NCI-H187 (cell line): Measurements from ENCODE around the gene RPS6KA2.

Experiments
- DNase-seq, 2 experiments: peaks; one replicate each; lab custom pipeline; 2025; lab: John Stamatoyannopoulos, UW

The RPS6KA2 gene

DNA sequence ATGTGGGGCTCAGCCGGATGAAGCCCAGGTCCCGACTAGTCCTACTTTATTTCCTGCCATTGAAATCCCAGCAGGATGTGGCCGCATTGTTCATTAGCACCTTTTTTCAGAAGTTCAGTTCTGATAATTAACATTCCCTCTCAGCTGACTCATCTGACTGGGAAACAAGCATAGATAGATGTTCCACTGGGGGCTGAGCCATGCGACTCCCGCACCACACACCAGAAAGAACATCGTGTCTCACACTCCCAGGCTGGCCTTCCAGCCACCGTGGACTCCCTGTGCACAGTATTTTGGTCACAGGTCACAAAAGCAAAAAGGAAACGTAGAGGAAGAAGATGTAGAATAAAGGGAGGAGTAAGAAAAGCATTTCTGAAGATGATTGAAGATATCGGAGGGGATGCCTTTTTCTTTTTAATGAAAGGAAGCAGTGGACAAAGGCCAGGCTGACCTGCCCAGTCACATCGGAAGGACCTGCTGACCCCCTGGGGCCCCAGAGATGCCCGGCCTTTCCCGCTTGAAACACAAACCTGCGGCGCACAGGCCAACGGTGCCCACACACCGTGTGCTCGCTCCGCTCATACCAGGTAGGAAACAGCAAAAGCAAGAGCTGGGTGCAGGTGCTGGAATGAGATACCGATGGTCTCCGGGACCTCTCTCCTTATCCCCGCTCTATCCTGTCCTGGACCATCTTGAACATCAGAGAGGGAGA is 11.8 kb downstream of the RPS6KA2 start:
- DNase-seq, result no peak

DNA sequence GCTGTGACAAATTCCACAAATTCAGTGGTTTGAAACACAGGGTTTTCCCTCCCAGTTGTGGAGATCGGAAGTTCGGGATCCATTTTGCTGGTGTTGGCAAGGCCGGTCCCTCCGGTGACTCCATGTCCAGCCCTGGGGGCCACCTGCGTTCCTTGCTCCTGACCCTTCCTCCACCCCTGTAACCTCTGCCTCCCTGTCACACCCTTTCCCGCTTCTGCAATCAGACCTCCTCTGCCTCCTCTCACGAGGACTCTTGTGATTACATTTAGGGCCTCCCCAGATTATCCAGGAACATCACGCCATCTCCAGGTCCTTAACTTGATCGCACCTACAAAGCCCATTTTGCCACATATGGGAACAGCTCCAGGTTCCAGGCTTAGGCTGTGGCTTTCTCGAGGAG is 12.5 kb downstream of the RPS6KA2 start:
- no peak for DNase-seq

DNA sequence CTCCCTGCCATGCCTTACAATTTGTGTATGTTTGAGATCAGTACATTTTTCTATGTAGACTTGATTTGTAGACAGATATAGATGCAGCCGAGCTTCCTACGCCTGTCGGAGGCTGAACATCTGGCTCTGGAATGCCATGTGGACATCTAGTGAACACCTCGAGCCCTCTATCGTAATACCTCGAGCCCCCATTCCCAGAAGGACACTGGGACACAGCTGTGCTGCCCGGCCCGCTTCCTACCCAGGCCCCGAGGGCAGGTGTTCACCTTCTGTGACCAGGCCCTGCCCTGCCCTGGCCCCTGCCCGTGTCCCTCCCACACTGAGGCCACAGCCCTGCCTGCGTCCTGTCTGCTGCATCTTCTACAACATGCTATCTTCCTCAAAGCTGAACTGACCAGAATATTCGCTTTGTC is 12.9 kb downstream of the RPS6KA2 start:
- no peak for DNase-seq

DNA sequence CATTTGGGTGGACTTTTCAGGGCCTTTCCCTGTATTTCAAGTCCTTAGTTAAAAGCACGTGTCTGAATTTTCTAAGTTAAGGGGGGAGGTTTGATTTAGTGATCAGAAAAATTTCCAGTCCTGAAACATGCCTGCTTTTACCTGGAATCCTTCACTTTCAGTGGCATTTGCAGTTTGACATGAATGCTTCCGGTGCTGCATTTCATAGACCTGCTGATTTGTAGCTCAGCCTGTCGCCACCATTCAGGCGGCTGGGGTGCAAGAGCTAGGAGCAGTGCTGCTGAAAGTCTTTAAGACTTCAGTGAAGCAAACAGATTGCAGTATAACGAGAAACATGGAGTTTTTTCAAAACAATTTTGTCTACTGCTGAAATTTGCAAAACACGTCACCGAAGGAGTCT is 14.0 kb downstream of the RPS6KA2 start:
- DNase-seq, result no peak

DNA sequence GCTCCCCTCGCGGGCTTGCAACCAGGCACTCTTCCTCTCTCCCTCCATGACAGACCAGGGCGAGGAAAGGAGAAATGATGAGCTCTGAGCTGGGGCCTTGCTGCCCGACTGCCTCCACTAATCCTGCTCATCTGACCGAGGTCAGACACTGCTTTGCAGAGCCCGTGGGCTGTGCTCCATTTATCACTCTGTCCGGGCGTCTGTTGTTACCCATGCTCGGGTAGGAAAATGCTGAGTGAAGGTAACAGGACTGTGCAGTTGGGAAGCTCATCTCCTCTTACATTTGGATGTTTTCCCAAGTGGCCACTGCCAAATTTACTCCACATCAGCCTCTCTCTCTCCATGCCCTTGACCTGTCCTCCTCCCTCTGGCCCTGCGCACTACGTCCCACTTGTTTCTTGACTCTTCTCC is 14.6 kb downstream of the RPS6KA2 start:
- DNase-seq, result no peak

DNA sequence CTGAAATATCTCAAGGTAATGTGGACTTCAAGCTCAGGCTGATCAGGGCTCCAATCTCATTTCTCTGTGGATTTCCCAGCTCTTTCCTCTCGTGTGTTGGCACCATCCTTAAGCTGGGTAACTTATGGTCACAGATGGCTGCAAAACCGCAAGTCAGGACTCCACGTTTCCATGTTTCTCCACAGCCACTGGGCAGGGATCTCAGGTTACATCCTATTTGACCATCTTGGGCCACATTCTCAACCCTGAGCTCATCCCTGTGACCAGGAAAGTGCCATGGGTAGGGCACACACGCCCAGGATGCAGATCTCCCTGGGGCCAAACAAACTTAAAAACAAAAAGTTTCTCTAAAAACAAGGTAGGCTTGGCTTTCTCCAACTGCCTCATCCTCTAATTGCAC is 15.4 kb downstream of the RPS6KA2 start:
- DNase-seq, result no peak

DNA sequence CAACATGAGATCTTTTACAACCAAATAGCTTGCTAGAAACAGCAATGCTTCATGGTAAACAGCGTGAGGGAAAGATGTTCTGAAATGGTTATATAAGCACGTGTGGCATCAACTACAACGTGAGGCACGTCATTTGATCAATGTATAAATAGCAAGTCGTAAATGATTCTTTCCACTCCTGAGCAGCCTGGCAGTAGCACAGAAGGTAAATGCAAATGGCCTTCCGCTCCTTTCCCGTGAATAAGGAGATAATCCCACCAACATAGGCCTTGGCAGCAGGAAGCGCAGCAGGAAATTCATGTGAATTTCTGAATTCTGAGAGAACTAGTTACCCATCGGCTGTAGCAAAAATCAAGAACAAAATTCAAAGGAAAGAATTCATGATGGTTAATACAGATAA is 17.0 kb downstream of the RPS6KA2 start:
- no peak for DNase-seq

DNA sequence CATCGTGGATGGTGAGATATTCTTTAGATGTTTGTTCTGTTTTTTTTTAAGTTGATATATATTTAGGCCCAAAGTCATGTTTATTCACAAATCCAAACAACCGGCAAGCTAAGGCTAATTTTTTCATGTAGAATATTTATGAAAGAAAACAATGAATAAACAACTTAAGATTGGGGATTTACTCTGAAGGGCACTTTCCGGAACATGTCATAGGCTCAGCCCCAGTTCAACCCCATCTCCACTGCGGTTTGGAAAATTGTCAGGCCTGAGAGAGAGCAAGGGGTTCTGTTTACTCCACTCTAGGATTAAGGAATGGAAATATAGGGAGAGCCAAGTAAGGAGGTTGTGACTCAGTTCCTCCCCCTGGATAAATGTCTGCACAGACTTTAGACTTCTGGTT is 18.3 kb downstream of the RPS6KA2 start:
- no peak for DNase-seq

DNA sequence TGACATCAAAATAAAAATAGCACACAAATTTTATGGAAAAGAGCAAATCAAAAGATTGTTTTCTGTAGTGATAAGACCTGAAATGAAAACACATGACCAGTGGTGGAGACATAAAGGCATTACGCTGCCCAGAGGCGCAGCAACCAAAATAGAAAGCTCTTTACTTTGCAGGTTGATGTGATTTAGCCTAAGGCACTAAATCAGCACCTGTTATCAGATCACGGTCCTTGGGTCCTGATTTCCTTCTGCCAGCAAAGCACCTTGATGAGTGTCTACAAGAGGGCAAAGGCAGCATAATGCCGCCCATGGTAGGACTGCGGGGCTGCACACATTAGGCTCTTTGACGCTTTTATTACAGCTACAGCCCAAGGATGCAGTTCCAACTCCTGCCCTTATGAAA is 21.3 kb downstream of the RPS6KA2 start:
- no peak for DNase-seq

DNA sequence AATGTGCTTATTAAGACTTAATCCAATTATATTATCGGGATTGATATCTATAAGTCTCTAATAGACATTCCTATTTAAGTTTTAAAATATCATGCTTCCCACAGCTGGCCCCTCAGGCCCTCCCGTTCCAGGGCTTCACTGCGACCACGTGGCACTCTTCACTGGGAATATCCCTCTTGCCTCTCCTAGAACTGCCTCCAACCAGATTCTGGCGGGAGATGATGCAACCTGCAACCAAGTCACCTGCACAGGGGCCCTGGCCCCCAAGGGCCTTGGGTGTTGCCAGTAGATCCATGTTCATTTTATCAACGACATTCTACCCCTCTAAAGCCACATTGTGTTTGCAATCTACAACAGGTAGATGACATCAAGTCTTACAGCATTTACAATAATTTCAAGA is 22.1 kb downstream of the RPS6KA2 start:
- DNase-seq, result no peak

DNA sequence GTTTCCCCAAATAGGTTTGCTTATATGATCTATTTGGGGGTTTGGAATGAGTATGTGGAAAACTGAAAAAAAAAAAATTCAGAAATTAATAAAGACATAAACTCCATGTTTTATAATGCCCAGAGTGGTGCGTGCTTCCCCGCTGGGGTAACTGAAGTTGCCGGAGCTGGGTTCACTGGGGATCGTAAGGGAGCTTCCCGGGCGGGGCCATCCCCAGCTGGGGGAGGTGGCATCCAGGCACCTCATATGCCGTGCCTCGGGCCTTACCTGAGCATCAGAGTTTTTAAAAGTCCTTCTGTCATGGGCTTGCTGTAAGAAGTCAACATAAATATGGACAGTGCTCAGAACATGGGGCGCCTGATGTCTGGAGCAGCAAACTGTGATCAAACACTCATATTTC is 22.7 kb downstream of the RPS6KA2 start:
- no peak for DNase-seq

DNA sequence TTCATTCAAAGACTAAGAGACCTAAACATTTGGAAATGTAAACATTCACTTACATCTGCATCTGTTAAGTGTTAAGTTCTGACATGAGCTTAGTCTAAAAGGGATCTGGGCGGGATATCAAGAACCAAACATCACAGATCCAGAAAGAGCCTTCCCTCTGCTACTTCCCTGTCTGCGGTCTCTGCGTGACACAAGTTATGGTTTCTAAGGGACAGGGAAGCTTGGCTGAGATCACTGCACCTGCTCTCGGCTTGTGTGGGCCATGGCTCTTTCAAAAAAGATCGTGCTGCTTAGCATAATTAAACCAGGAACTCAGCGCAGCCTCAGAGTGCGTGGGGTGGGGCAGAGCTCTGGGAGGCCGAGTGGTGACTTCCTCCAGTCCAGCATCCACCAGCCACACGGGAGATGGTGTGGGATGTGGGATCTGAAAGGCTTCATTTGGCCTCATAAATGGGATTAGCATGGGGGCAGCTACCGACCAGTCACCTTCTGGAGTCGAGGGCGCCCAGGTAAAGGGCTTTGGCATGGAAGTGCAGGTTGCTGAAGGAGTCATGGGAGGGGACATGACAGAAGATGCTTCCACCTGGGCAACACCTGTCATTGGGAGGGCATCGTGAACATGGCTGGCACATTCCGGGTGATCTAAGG is 23.9 kb downstream of the RPS6KA2 start:
- DNase-seq, result no peak

DNA sequence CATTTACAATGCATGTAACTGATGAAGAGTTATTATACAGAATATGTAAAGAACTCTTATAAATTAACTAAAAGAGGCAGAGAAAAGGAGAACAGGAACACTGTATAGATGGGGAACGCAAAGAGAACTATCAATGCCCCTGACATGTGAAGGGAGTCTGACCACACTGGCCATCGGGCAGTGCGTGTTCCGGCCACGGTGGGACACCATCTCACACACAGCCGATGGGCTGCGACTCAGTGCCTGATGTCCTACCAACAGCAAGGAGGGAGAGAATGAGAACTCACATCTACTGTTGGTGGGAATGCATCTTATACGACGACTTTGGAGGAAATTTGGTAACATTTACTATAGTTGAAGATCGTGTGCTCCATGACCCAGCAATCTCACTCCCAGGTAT is 25.1 kb downstream of the RPS6KA2 start:
- no peak for DNase-seq

DNA sequence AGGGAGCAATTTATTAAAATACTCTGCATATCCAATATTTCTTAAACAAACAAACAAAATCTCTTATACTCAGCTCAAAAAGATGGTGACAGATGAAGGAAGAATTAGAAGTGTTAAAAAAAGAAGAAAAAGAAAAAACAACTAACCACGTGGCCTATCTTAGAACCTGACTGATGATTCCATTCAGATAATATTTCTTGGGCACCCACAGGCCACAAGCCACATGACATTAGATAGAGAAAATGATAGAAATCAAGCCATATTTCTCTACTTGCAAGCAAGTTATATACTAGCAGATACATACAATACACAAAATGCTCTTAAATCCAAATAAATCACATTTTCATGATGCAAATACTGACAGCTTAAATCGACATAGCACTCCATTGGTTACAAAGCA is 26.1 kb downstream of the RPS6KA2 start:
- DNase-seq, result no peak

DNA sequence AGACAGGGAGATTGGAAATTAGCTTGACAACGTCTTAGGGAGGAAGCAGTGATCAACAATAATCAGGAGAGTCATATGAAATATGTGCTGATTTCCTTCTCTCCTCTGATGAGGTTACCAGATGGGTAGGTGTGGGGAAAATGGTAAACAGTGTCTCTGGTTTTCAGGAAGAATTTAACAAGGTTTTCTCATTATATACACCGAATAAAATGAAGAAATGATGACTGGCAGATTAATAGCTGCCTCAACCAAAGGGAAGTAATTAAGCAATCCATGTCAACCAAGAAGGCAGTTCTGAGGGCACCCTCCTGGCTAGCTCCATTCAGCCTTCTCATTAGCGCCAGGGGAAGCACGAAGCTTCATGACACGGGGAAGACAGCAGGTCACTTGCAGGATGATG is 27.8 kb downstream of the RPS6KA2 start:
- no peak for DNase-seq

DNA sequence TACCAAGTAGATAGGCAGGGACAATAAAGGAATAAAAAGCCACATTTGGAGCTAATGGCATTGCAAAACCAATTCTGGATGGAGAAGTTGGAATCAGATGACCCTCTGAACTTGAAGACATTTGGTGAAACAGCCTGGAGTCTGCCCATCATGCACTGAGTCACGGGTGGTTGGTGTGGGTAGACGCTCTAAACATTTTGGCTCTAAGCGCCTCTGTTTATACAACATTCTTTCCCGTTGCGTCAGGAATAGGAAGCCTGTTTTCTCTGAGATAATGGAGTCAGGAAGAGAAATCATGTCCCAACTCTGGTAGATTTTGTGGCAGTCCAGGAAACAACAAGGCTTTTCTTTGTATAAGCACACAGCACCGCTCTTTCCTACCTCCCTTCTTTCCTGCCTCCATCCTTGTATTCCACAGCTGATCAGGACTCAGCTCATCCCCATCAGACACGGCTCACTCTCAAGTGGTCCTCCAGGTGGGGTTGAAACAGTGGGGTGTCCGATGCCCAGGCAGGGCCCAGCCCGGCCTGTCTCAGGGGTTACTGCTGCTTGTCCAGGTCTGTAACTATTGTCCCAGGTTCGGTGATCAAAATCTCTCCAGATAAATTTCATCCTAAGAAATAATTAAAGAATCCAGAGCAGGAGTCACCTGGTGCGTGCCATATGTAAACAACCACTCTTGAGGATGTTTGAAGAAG is 28.5 kb downstream of the RPS6KA2 start:
- no peak for DNase-seq

DNA sequence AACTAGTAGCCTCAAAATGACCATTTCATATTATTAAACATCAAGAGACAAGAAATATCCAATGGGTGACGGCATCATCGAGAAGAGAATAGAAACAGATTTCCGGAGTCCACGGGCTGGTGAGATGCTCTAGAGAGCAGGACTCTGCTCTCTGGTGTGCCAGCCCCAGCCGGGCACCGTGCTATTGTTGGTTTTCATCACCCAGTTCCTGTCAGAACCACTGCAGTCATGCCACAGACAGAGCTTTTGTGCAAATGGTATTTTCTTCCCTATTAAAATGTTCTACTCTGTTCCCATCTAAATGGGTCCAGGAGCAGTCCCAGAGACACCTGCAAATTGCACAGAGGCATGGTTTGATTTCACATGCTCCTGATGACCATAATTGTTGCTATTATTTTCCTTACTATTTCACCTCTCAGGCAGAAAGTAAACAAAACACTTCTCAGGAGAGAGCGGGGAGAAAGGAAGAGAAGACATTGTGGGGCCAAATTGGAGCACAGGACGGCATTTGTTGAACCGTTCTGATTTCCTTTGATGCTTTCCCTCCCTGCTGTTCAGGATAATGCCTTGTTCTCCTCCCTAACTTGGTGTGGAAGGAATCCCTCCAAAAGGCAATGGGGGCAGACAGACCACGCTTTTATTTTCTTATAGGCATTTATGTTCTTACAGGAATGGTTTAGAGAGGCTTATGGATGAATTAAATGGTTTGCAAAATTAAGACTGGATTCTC is 29.2 kb downstream of the RPS6KA2 start:
- DNase-seq, result no peak

DNA sequence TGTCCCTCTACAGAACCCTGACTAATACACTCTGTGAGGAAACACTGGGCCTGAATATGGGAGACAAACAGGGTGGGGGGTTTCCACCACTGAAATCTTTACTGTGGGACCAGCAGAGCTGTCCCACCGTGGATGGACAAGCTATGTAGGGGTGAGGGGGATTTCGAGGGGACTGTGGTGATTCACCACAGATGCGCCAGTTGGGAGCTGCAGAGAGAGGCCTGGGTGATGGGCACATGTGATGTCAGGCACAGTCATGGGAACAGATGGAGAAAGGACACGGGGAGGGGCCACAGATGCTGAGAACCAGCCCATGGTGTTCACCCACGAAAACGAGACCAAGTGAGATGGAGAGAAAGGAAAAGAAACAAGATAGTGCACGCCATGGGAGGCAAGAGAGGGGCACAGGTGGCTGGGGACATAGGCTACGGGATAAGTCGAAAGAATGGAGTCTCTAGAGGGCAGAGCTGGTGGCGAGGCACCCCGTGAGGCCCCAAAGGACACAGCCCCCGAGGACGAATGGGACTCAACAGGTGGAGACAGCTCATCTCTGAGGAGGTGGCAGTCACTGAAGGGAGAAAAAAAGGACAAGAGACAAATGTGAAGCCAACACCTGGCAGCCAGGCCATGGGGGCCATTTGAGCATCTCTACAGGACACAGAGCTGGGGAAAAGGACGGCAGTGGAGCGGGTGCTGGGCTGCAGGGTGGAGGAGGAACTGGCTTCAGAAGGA is 30.1 kb downstream of the RPS6KA2 start:
- DNase-seq, result no peak

DNA sequence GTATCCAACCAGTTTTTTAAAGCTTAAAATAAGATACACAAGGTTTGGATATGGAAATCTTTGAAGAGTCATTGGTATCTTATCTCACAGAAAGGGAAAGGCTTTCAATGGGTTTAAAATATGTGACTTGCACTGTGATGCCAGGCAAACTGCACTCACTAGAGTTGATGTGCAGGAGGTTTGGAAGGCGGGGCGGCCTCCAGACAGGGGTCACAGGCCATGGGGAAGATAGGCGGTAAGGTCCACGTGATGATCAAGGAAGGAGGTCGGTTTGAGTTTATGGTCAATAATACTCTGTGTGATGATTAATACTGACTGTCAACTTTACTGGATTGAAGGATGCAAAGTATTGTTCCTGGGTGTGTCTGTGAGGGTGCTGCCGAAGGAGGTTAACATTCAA is 31.1 kb downstream of the RPS6KA2 start:
- DNase-seq, result no peak

DNA sequence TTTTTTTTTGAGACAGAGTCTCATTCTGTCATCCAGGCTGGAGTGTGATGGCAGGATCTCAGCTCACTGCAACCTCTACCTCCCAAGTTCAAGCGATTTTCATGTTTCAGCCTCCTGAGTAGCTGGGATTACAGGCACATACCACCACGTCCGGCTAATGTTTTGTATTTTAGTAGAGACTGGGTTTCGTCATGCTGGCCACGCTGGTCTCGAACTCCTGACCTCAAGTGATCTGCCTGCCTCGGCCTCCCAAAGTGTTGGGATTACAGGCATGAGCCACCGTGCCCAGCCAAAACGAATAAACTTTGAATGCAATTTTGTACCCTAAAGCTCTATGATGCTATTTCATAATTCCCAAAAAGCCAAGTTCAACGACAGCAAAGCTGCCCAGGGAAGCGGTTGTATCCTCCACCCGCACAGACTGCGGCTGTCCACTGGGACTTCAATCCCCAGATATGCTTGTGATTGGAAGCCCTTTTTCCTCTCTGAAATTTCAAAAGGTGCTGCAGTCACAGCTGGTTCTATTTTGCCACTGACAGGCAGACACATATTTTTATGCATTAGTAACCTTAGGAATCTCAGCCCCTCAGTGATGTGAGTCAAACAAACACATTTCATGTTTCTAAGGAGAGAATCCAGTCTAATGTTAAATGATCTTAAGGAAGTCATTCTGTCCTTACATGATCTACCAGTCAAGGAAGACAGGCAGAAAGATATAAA is 31.8 kb downstream of the RPS6KA2 start:
- DNase-seq, result no peak

DNA sequence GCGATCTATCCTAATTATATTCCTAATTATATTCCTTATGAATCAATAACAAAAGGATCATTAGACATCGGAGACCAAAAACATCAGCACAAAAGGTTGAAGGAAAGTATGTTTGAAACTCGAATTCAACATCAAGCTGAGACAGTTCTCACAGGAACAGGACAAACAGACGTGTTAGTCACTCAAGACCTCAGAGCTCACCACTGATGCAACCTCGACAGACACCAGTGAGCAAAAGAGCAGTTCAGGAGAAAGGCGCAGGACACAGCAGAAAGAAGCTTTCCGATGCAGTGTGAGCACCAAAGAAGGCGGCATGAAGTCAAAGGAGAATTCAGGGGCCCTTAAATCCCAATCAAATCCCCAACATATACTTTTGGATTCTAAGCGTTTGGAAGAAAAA is 34.2 kb downstream of the RPS6KA2 start:
- DNase-seq, result no peak
